Measurements from ENCODE around the gene DQX1. TPM values are rescaled to one million over a fixed set of nuclear protein-coding genes. Genes with fewer than 3 reads are reported as not detected.

DQX1 gene, protein sequence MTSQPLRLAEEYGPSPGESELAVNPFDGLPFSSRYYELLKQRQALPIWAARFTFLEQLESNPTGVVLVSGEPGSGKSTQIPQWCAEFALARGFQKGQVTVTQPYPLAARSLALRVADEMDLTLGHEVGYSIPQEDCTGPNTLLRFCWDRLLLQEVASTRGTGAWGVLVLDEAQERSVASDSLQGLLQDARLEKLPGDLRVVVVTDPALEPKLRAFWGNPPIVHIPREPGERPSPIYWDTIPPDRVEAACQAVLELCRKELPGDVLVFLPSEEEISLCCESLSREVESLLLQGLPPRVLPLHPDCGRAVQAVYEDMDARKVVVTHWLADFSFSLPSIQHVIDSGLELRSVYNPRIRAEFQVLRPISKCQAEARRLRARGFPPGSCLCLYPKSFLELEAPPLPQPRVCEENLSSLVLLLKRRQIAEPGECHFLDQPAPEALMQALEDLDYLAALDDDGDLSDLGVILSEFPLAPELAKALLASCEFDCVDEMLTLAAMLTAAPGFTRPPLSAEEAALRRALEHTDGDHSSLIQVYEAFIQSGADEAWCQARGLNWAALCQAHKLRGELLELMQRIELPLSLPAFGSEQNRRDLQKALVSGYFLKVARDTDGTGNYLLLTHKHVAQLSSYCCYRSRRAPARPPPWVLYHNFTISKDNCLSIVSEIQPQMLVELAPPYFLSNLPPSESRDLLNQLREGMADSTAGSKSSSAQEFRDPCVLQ
- 0.57 and 0.76 TPM in 2 replicates for total RNA-seq (2021; fragmentation: NEBNext Ultra II Directional; extraction: Animal tissue kit (Norgen Biotek cat#: 25700))
- 1.1 TPM in 2 replicates for polyA plus RNA-seq (2011; rRNA removed)
- polyA plus RNA-seq (2011; cell fraction: cytosol; rRNA removed) = 1.4 TPM
- 9.0 TPM for polyA plus RNA-seq (2011; cell fraction: nucleus; rRNA removed)
- polyA plus RNA-seq (2012, experiment 1 of 2) = 0.51 to 1.4 TPM (median 0.73 TPM) in 4 replicates
- polyA plus RNA-seq (2012, experiment 2 of 2) = 0.47 TPM
- 0.85 TPM for polyA plus RNA-seq (2013, experiment 1 of 2)
- 0.35 TPM for polyA plus RNA-seq (2013, experiment 2 of 2)
- polyA minus RNA-seq (2011; rRNA and poly(A)+ RNA removed) = 0.44 and 1.1 TPM in 2 replicates
- polyA minus RNA-seq (2011; cell fraction: cytosol; rRNA and poly(A)+ RNA removed) = not detected
- 2.1 TPM for polyA minus RNA-seq (2011; cell fraction: nucleus; rRNA and poly(A)+ RNA removed)
- long read RNA-seq, experiment 1 = 0 reads
- long read RNA-seq, experiment 2 = 0 reads

DNA sequence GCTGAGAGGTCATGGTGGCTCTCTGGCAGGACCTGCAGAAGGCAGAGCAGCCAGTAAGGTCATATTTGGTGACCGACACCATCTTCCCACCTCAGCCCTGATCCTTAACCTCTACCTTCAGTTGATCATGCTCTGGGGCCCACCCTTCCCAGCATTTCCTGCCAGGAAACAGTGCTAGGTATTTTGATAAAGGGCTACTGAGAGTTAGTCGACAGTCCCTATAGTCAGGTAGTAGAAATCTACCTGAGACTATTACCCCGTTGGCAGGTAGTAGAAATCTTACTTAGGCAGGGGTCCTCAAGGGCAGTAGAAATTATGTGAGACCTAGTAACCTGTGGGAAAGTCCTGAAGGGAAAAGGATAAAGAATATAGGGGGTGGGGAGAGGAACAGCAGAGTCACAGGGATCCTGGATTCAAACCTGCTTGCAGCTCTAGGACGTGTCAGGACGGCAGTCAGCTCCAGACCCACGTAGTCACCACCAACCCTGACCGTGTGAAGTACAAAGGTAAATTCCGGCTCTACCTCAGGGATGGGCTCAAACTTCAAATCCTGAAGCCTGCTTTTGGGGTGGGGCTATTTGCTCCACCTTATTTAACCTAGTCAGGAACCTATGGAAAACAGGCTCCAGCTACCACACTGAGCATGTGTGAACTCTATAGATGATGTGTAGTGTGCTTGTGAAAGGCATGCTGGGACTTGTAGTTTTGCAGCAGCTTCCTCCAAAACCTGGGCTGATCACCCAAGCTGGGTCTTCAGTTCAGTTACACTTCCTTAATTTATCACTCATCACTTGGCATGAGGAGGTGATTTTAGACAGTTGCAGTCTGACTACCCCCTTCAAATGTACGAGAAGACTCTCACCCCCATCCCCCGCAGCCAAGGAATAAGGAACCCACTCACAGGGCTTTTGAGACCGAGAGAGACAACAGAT, at the start of gene DQX1:
Gene DQX1 (minus strand): TSS at position 515 of the 932 bp plus-strand sequence. CDS start 502 bp downstream, at position 13.
- H3K4ac ChIP-seq (replicated peaks; ENCODE audit: insufficient read length, low read depth, low read length) = no peak within 1 kb of the TSS
- FAIRE-seq = peak; percentile 84
- no peak within 1 kb of the TSS for H4K91ac ChIP-seq (replicated peaks; ENCODE audit: insufficient read length, low read length)
- peaks cover 3 to 13% (median 6%) of the 10 kb centered on the region in 4 experiments; a peak in 6 of 7 replicates for H3K4me1 ChIP-seq (replicated peaks in 1 of 4; ENCODE audit: control insufficient read depth in 3 of 4, insufficient read depth in 4 of 4, low read length in 3 of 4)
- H3K27me3 ChIP-seq (replicated peaks in 1 of 4; ENCODE audit: control insufficient read depth in 3 of 4, extremely low read depth in 1 of 4, insufficient read depth in 3 of 4, low read length in 3 of 4) = peaks cover 0 to 10% (median 3%) of the 10 kb centered on the region in 4 experiments; a peak in 4 of 7 replicates
- peaks cover 8% of the 10 kb centered on the region for H3K79me1 ChIP-seq (ENCODE audit: low read depth, low read length)
- no peak within 1 kb of the TSS for H3K23ac ChIP-seq (ENCODE audit: insufficient read length)
- 90% methylated on average over 11 of the region's 11 CpGs; no CpG with 5 or more reads in 1 of the 2 experiments for WGBS, 2 experiments (ENCODE audit: extremely low coverage in 1 of 2, insufficient coverage in 1 of 2, insufficient read length in 1 of 2, insufficient replicate concordance in 2 of 2, low coverage in 1 of 2, low lambda C conversion rate in 2 of 2, missing lambda C conversion rate in 1 of 2)
- 0 out of 2 replicates have a peak within 1 kb of the TSS, but pooled peaks have one; percentile 31 for H4K8ac ChIP-seq (ENCODE audit: extremely low read depth, insufficient read depth, low read length)
- peaks cover 9% of the 10 kb centered on the region; the same call in 1 of the 2 replicates for H3K23me2 ChIP-seq (ENCODE audit: low read depth, low read length)
- peak in 1 of 2 experiments; percentile 49 for DNase-seq (ENCODE audit: low read depth in 1 of 2, low spot score in 2 of 2)
- H2BK120ac ChIP-seq (replicated peaks; ENCODE audit: low read depth, low read length) = no peak within 1 kb of the TSS
- no peak within 1 kb of the TSS for H3K56ac ChIP-seq (replicated peaks; ENCODE audit: insufficient read length, low read depth, low read length)
- 0 out of 2 replicates have a peak within 1 kb of the TSS, but pooled peaks have one; percentile 88 for H2BK15ac ChIP-seq (ENCODE audit: low read length)
- H3K18ac ChIP-seq (ENCODE audit: extremely low read depth, low read length) = no peak within 1 kb of the TSS
- no peak within 1 kb of the TSS for H3K14ac ChIP-seq (ENCODE audit: insufficient read length)
- no peak within 1 kb of the TSS for H3K27ac ChIP-seq (ENCODE audit: low read depth, low read length)
- H2BK5ac ChIP-seq (ENCODE audit: low read depth, low read length) = no peak within 1 kb of the TSS; the same call in 1 of the 2 replicates
- H3K4me2 ChIP-seq (ENCODE audit: insufficient read depth in 1 of 2, low read depth in 2 of 2, low read length in 2 of 2) = no peak within 1 kb of the TSS
- peaks cover 5 to 18% (median 13%) of the 10 kb centered on the region in 4 experiments; a peak in 6 of 8 replicates for H3K36me3 ChIP-seq (ENCODE audit: control insufficient read depth in 2 of 4, insufficient read depth in 4 of 4, low read length in 3 of 4)
- no peak within 1 kb of the TSS for H4K5ac ChIP-seq (ENCODE audit: insufficient read length, low read depth, low read length)
- no peak within 1 kb of the TSS for H2AK5ac ChIP-seq (ENCODE audit: low read depth, low read length)
- H2BK20ac ChIP-seq (ENCODE audit: low read length) = no peak within 1 kb of the TSS
- H2AFZ ChIP-seq (ENCODE audit: low read length) = no peak within 1 kb of the TSS
- peaks cover 0 to 18% of the 10 kb centered on the region in 2 experiments; a peak in 2 of 4 replicates for H3K79me2 ChIP-seq (ENCODE audit: control insufficient read depth in 1 of 2, insufficient read depth in 2 of 2, low read length in 2 of 2)
- H3K4me3 ChIP-seq (ENCODE audit: extremely low read depth in 1 of 4, insufficient read depth in 2 of 4, low read depth in 3 of 4, low read length in 4 of 4) = no peak within 1 kb of the TSS
- no peaks in the 10 kb centered on the region for H3K9me3 ChIP-seq (ENCODE audit: insufficient read depth in 2 of 2, low read depth in 1 of 2, low read length in 1 of 2)
- no peak within 1 kb of the TSS for H3K9ac ChIP-seq (replicated peaks in 1 of 4; ENCODE audit: extremely low read depth in 1 of 4, low read depth in 3 of 4, low read length in 3 of 4)
- ChIA-PET POLR2A (ENCODE audit: partially characterized antibody) (interaction anchor here (1.0 to 1.6 kb wide), 9 partner anchors 10 to 43 kb away, joined by 3 to 6 read pairs (median 4); partner anchors contain the start of genes CCDC142, PCGF1, TLX2 and TTC31), CTCF (ENCODE audit: partially characterized antibody) (interaction anchor here (1.0 to 1.7 kb wide), 7 partner anchors 11 to 65 kb away, joined by 3 to 11 read pairs (median 3); no protein-coding TSS in a partner anchor)
- no peak within 1 kb of the TSS for H2BK12ac ChIP-seq (ENCODE audit: low read depth, low read length)
- peaks cover 3% of the 10 kb centered on the region in 2 experiments for H4K20me1 ChIP-seq (replicated peaks in 1 of 2; ENCODE audit: control insufficient read depth in 1 of 2, insufficient read depth in 2 of 2, low read length in 2 of 2)
- no peak for TF ChIP-seq ASH2L (IDR thresholded peaks at IDR 0.05; ENCODE audit: low read length)
- TF ChIP-seq GTF2F1 (IDR thresholded peaks at IDR 0.05; ENCODE audit: borderline replicate concordance, low read depth, low read length) = no peak
- no peak for TF ChIP-seq GABPA (IDR thresholded peaks at IDR 0.05; ENCODE audit: borderline replicate concordance, insufficient read depth, low read length)
- TF ChIP-seq EGR1 (IDR thresholded peaks at IDR 0.05; ENCODE audit: borderline replicate concordance, low read depth, low read length) = no peak
- no peak for TF ChIP-seq TBP (IDR thresholded peaks at IDR 0.05; ENCODE audit: low read depth, low read length)
